ENCODE data around the gene PRR29. TPM values are rescaled to one million over a fixed set of nuclear protein-coding genes. Genes with fewer than 3 reads are reported as not detected.

PRR29 gene
- total RNA-seq: 0.30 TPM in 1 of 2 replicates, not detected in the other

DNA sequence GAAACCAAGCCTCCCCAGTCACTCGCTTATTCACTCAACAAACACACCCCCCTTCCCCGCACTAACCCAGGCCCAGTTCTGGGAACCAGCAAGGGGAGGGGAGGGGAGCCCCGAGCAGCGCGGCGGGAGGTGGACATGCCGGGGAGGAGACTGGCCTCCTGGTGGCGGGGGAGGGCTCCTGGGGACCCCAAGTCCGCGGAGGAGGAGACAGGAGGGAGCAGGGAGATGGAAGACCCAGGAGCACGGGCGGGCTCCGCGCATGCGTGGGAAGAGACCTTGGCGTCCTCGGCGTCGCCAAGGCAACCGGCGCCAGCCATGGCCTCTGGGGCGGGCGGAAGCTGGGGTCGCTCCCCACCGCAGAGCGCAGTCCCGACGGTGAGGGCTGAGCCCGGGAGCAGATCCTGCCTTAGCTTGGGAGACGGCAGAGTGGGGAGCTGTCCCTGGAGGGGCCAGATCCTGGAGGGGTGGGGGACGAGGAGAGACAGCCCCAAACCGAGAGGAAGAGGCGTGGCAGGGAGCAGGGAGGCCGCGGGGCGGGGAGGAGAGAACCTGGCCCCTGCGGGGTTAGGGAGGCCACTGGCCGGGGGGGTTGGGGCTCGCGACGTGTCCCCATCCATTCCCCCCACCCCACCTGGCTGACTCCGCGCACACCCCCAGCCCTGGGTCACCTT is at the start of gene PRR29:
TSS of gene PRR29 (plus strand) at position 302 of the 671 bp plus-strand sequence. CDS start at position 316, 14 bp downstream.

DNA sequence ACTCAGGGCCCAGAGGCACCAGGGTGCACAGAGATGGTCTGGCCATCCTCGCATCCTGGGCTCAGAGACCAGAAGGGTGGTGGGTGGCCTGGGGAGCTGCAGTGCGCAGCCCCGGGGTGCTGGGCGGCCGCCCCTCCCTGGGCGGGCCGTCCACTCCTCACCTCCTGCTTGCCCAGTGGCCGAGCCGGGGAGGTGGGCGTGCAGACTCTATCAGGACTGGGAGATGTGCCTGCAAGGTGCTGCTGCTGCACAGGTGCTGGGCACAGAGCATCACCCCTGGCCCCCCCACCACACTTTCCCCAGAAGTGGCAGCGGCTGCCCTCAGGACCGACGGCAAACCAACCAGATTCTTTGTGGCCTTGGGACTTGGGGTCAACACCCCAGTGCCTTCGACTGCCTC is 25.4 kb upstream of the PRR29 start, which contains the start of gene SCN4A:
TSS of gene SCN4A (minus strand) at position 123 of the 400 bp plus-strand sequence. CDS start at position 46, 77 bp downstream.

DNA sequence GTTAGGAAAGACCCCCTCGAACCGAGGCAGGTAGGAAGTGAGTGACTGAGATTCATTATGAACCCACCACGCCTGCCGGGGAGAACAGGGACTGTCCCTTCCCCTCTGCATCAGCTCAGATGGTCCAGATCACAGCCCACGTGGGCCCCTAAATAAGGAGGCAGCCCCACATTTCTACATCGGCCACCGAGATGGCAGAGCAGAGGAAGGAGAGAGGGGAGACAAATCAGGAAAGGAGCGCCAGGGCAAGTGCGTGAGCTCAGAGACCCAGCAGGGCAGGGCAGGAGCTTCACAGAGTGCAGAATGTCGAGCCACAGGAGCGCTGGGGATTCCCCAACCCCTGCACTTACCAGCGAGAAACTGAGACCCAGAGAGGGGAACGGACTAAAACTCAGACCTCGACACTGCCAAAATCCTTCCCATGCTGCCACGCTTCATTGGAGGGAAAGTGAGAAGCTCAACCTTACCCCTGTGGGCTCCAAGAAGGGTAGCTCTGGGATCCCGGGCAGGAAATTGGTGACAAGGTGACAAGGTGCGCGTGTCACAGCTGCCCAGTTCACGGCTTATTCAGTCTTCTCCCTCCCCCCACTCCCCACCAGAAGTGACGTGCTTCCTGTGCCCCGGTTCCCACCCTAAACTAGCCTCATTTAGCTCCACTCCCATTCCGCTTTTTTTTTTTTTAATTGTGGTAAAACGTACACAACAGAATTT is 22.1 kb downstream of the PRR29 start, which contains the start of gene ICAM2:
TSS of gene ICAM2 (minus strand) at position 578 of the 711 bp plus-strand sequence. CDS start 13,942 bp downstream, outside the sequence.

Other genes starting within 250 kb of the PRR29 start
- 20.3 and 22.6 TPM in 2 replicates for gene CCDC47, start 224.8 kb upstream of the PRR29 start, total RNA-seq
- gene DDX42, start 224.2 kb upstream of the PRR29 start, total RNA-seq: 27.9 and 31.2 TPM in 2 replicates
- 64.2 and 92.2 TPM in 2 replicates for gene PSMC5, start 170.9 kb upstream of the PRR29 start, total RNA-seq
- gene FTSJ3, start 170.7 kb upstream of the PRR29 start, total RNA-seq: 36.7 and 50.5 TPM in 2 replicates
- 106 and 111 TPM in 2 replicates for gene SMARCD2, start 155.7 kb upstream of the PRR29 start, total RNA-seq
- gene CSH2, start 124.7 kb upstream of the PRR29 start, total RNA-seq: not detected in 2 replicates
- not detected in 2 replicates for gene GH2, start 116.4 kb upstream of the PRR29 start, total RNA-seq
- not detected in 2 replicates for gene CSH1, start 101.8 kb upstream of the PRR29 start, total RNA-seq
- gene CSHL1, start 87.1 kb upstream of the PRR29 start, total RNA-seq: not detected in 2 replicates
- not detected in 2 replicates for gene GH1, start 79.5 kb upstream of the PRR29 start, total RNA-seq
- gene CD79B, start 66.0 kb upstream of the PRR29 start, total RNA-seq: not detected in 2 replicates
- under 0.01 and 0.59 TPM in 2 replicates for gene SCN4A, start 25.4 kb upstream of the PRR29 start, total RNA-seq
- 1.3 and 1.8 TPM in 2 replicates for gene ICAM2, start 22.3 kb downstream of the PRR29 start, total RNA-seq
- 3.5 and 4.8 TPM in 2 replicates for gene ERN1, start 131.8 kb downstream of the PRR29 start, total RNA-seq

Measured in bronchus fibroblast of lung (primary cell).